Esophagus muscularis mucosa (tissue), 2 donors: ENCODE results near the gene NDUFA11.

Source experiments
- POLR2A ChIP-seq: fragments of 450-650 bp; IDR thresholded peaks from one replicate; pipeline ENCODE4 v1.6.1; 2017; ENCODE audit warnings: antibody characterized with exemption, moderate library complexity, mild to moderate bottlenecking, low read depth
- POLR2AphosphoS5 ChIP-seq, 2 donors: sonication (generic); formaldehyde crosslinking; IDR thresholded peaks; one replicate each; pipeline ENCODE4 v1.6.1; 2017; ENCODE audit warnings: antibody characterized with exemption in 2 of 2

GRCh38 chr19:5927441-5927821, 23.8 kb upstream of the NDUFA11 start:
- no peak for TF ChIP-seq POLR2A
- TF ChIP-seq POLR2AphosphoS5 (IDR thresholded peaks at IDR 0.05): no peak
